GM12878 (cell line): ENCODE measurements around the gene SLC18A3. TPM values are rescaled to one million over a fixed set of nuclear protein-coding genes. Genes with fewer than 3 reads are reported as not detected.
A peak's percentile ranks its signal among the peaks of the same experiment; 100 is the strongest.

Experiments used
- ATAC-seq: fragments of 200-7000 bp; cut with Tn5 transposase; 3 replicates; pipeline ENCODE4 v1.9.1; 2020; ENCODE audit warnings: mild to moderate bottlenecking, moderate library complexity
- BruUV-seq: library from RNA; stranded (reverse); fragments of 400-500 nt; replicated peaks from 2 replicates; lab custom pipeline; 2021; lab: Mats Ljungman, UMichigan
- CTCF ChIA-PET: fragments of 300-600 bp; sonication (Branson Sonifier 250); formaldehyde crosslinking; extraction: SDS; loops from one replicate; lab custom pipeline; 2021; ENCODE audit warnings: inconsistent platforms; lab: Yijun Ruan, JAX
- POLR2A ChIA-PET: fragments of 350-600 bp; formaldehyde crosslinking; extraction: SDS; loops from one replicate; lab custom pipeline; 2021; ENCODE audit warnings: inconsistent platforms; lab: Charles Lee
- RAD21 ChIA-PET: fragments of 300-600 bp; sonication (Branson Sonifier 250); formaldehyde crosslinking; loops from one replicate; lab custom pipeline; 2023; ENCODE audit warnings: antibody characterized with exemption; ENCODE audit not compliant: unreplicated experiment; lab: Charles Lee
- SMC1A ChIA-PET: fragments of 300-600 bp; sonication (Branson Sonifier 250); formaldehyde crosslinking; loops from one replicate; lab custom pipeline; 2023; ENCODE audit not compliant: unreplicated experiment, uncharacterized antibody; lab: Charles Lee
- DNase-seq: peaks from one replicate; pipeline ENCODE4 v3.0.0-alpha.2; 2011; ENCODE audit warnings: low read depth, low spot score
- FAIRE-seq: peaks from 3 replicates; lab custom pipeline; 2011; peaks lifted over from hg19 to GRCh38; lab: Jason Lieb, UNC
- H2AFZ ChIP-seq: 2 replicates; pipeline ENCODE4 v1.6.0; 2011; ENCODE audit warnings: low read depth, low read length, control low read depth; ENCODE audit not compliant: control insufficient read depth
- H3K27ac ChIP-seq: 2 replicates; pipeline ENCODE4 v1.5.1; 2011; ENCODE audit warnings: control low read depth; ENCODE audit not compliant: control insufficient read depth, insufficient read depth
- H3K27me3 ChIP-seq, 2 experiments: replicated peaks in 1 of 2; 2 replicates each; pipeline versions ENCODE4 v1.6.0 to v1.6.1; 2011; ENCODE audit warnings: low read length in 1 of 2; ENCODE audit not compliant: control insufficient read depth in 2 of 2, insufficient read depth in 2 of 2
- H3K36me3 ChIP-seq, 2 experiments: 2 replicates each; pipeline ENCODE4 v1.5.1; 2011; ENCODE audit warnings: low read length in 1 of 2; ENCODE audit not compliant: control insufficient read depth in 2 of 2, insufficient read depth in 2 of 2
- H3K4me1 ChIP-seq: 2 replicates; pipeline ENCODE4 v1.6.1; 2011; ENCODE audit warnings: mild to moderate bottlenecking, low read length, moderate library complexity, mixed read lengths; ENCODE audit not compliant: control insufficient read depth, insufficient read depth
- H3K4me2 ChIP-seq: 2 replicates; pipeline ENCODE4 v1.6.0; 2011; ENCODE audit warnings: control low read depth; ENCODE audit not compliant: control insufficient read depth, insufficient read depth
- H3K4me3 ChIP-seq: fragments of 200-600 bp; sonication (generic); 2 replicates; pipeline ENCODE4 v1.5.1; 2016
- H3K79me2 ChIP-seq: 2 replicates; pipeline ENCODE4 v1.6.0; 2011; ENCODE audit warnings: low read length; ENCODE audit not compliant: control insufficient read depth, insufficient read depth
- H3K9ac ChIP-seq: 2 replicates; pipeline ENCODE4 v1.8.0; 2011; ENCODE audit warnings: low read length, control low read depth, mixed read lengths; ENCODE audit not compliant: control insufficient read depth, insufficient read depth
- H3K9me3 ChIP-seq: replicated peaks from 3 replicates; pipeline ENCODE4 v1.5.1; 2011; ENCODE audit warnings: mild to moderate bottlenecking, low read length; ENCODE audit not compliant: control insufficient read depth, insufficient read depth
- H4K20me1 ChIP-seq: 2 replicates; pipeline ENCODE4 v1.6.0; 2011; ENCODE audit not compliant: control insufficient read depth, insufficient read depth
- CBX5 ChIP-seq: sonication (generic); IDR thresholded peaks from 2 replicates; pipeline ENCODE4 v1.6.1; 2016; ENCODE audit warnings: low read depth, moderate library complexity, mild to moderate bottlenecking, inconsistent platforms
- ESRRA ChIP-seq: IDR thresholded peaks from 2 replicates; pipeline ENCODE4 v1.6.1; 2012; ENCODE audit warnings: mild to moderate bottlenecking, low read length, improper control_type of control experiment
- KAT2A ChIP-seq: conservative IDR thresholded peaks from 2 replicates; pipeline ENCODE4 v1.6.1; 2011; ENCODE audit warnings: low read depth, low read length; ENCODE audit not compliant: control insufficient read depth
- KLF5 ChIP-seq: fragments of 450-650 bp; IDR thresholded peaks from 2 replicates; pipeline ENCODE4 v1.6.1; 2014; ENCODE audit warnings: mild to moderate bottlenecking; ENCODE audit not compliant: partially characterized antibody
- PAX5 ChIP-seq: IDR thresholded peaks from 2 replicates; pipeline ENCODE4 v1.6.1; 2011; ENCODE audit warnings: low read depth, low read length, borderline replicate concordance
- PRDM15 ChIP-seq: fragments of 450-650 bp; formaldehyde crosslinking; IDR thresholded peaks from 2 replicates; pipeline ENCODE4 v1.4.0; 2020; ENCODE audit warnings: mild to moderate bottlenecking, moderate library complexity
- RUNX3 ChIP-seq: IDR thresholded peaks from 2 replicates; pipeline ENCODE4 v1.6.1; 2012; ENCODE audit warnings: low read length, inconsistent platforms
- SRF ChIP-seq, 2 experiments: IDR thresholded peaks; 2 replicates each; pipeline ENCODE4 v1.6.1; 2011; ENCODE audit warnings: low read depth in 2 of 2, low read length in 2 of 2, mild to moderate bottlenecking in 1 of 2, moderate library complexity in 1 of 2
- TAF1 ChIP-seq: IDR thresholded peaks from 2 replicates; pipeline ENCODE4 v1.6.1; 2011; ENCODE audit warnings: mild to moderate bottlenecking, low read depth, low read length, borderline replicate concordance
- ZNF384 ChIP-seq: IDR thresholded peaks from 2 replicates; pipeline ENCODE4 v1.6.1; 2012; ENCODE audit warnings: low read depth, mild to moderate bottlenecking, low read length, improper control_type of control experiment, borderline replicate concordance
- WGBS: methylation state at CpG from one replicate; pipeline ENCODE4 v1.1.6; 2016; ENCODE audit warnings: low lambda C conversion rate; ENCODE audit not compliant: insufficient replicate concordance, insufficient coverage; ENCODE audit errors: missing lambda C conversion rate; 5-methylcytosine and 5-hydroxymethylcytosine counted together
- in situ Hi-C: fragments of 300-500 bp; cut with MboI; formaldehyde crosslinking; loops from 9 replicates; pipeline ENCODE4 v1.14.3; 2018; ENCODE audit warnings: mixed read lengths
- intact Hi-C: fragments of 100-400 bp; cut with micrococcal nuclease; formaldehyde crosslinking; loops from one replicate; pipeline ENCODE4 v1.14.2; 2022; ENCODE audit not compliant: unreplicated experiment
- polyA plus RNA-seq, 11 experiments: library from polyadenylated mRNA; depleted of rRNA in 4 of 11; unstranded in 6 of 11; stranded (reverse) in 5 of 11; fragments of >200 nt; fragmentation: Nextera tagmentation in 4 of 11; fragmentation: Illumina TruSeq in 1 of 11; extraction: Ambion mirVana in 4 of 11; extraction: Trizol in 1 of 11; gene quantifications; 1 replicate in 1 of 11; 2 replicates in 10 of 11; pipeline versions ENCODE4 v1.2.1 to v1.2.3, GENCODE V29; 2011 to 2016; ENCODE audit warnings: inconsistent platforms in 2 of 11, missing spikeins in 2 of 11, low read depth in 1 of 11
- total RNA-seq, 4 experiments: library from RNA; depleted of rRNA in 3 of 4; stranded (reverse); fragments of >200 nt in 3 of 4; fragmentation: Illumina TruSeq in 1 of 4; extraction: Trizol in 1 of 4; gene quantifications; 2 replicates each; pipeline versions ENCODE4 v1.2.1 to v1.2.3, GENCODE V29; 2013 to 2021

The SLC18A3 gene
- total and polyA plus RNA-seq, 10 of the 15 experiments (the other 5 are each of a cell fraction or from before 2014, with no cell fraction given): not detected

GRCh38 chr10:49577182-49577925 lies 32.8 kb upstream of the SLC18A3 start:
- TF ChIP-seq ZNF384 (no peak), KAT2A (no peak), PAX5 (0 out of 2 replicates have a peak, but pooled peaks have one; percentile 12), PRDM15 (CRISPR knock-in tag) (no peak), CBX5 (no peak), SRF (IDR thresholded peaks at IDR 0.05; ENCODE audit: low read depth in 2 of 2, low read length in 2 of 2) (no peak), RUNX3 (peak; percentile 13; the same call in 1 of the 2 replicates), KLF5 (no peak), ESRRA (no peak), TAF1 (no peak)
- H2AFZ ChIP-seq: no peak overlapping the region
- 43% methylated on average over 2 of the region's 2 CpGs for WGBS
- CTCF ChIA-PET: interaction anchor here (1.5 kb wide), 1 partner anchor 16 kb away, joined by 6 read pairs; no protein-coding TSS in a partner anchor
- no peaks in the 10 kb centered on the region; the same call in 1 of the 2 replicates for H3K4me1 ChIP-seq
- SMC1A ChIA-PET: interaction anchor here (0.6 kb wide), 1 partner anchor 786 kb away, joined by 3 read pairs; no protein-coding TSS in a partner anchor
- no peak overlapping the region for H3K27ac ChIP-seq
- DNase-seq: no peak
- no TSS peak for BruUV-seq
- RAD21 ChIA-PET: no interaction called here
- POLR2A ChIA-PET: no interaction called here
- H3K79me2 ChIP-seq: no peaks in the 10 kb centered on the region
- H3K36me3 ChIP-seq: no peaks in the 10 kb centered on the region
- in situ Hi-C loops: no loop called here
- no peaks in the 10 kb centered on the region for H3K9me3 ChIP-seq
- H3K4me2 ChIP-seq: no peak overlapping the region
- no peak for FAIRE-seq
- H3K4me3 ChIP-seq: no peak overlapping the region
- ATAC-seq: no peak
- no peaks in the 10 kb centered on the region for H4K20me1 ChIP-seq
- no peak overlapping the region for H3K9ac ChIP-seq
- H3K27me3 ChIP-seq: no peaks in the 10 kb centered on the region
- intact Hi-C loops: no loop called here
